ENCODE measurements around the gene NTRK3.

DNA sequence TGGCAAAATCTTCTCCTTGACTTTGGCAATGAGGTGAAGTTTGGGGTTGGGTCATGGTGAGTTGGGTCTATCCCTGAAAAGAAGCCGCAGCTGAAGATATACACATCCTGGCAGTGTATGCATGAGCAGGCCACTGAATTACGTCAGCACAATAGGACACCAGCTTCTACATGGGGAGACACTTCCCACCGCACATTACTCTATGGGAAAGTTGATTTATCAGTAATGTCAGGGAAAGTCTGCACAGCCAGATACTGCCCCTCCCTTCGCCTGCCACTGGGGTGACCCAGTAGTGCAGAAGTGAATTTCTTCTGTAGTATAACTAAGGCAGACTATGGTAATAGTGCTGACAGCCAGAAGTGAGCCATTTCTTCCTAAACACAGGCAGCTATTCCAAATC, 245.0 kb downstream of the NTRK3 start:
- TF ChIP-seq, protein P1, sequence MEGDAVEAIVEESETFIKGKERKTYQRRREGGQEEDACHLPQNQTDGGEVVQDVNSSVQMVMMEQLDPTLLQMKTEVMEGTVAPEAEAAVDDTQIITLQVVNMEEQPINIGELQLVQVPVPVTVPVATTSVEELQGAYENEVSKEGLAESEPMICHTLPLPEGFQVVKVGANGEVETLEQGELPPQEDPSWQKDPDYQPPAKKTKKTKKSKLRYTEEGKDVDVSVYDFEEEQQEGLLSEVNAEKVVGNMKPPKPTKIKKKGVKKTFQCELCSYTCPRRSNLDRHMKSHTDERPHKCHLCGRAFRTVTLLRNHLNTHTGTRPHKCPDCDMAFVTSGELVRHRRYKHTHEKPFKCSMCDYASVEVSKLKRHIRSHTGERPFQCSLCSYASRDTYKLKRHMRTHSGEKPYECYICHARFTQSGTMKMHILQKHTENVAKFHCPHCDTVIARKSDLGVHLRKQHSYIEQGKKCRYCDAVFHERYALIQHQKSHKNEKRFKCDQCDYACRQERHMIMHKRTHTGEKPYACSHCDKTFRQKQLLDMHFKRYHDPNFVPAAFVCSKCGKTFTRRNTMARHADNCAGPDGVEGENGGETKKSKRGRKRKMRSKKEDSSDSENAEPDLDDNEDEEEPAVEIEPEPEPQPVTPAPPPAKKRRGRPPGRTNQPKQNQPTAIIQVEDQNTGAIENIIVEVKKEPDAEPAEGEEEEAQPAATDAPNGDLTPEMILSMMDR (IDR thresholded peaks at IDR 0.05; ENCODE audit: low read depth, low read length), result no peak
- no peak for TF ChIP-seq EZH2phosphoT487 (IDR thresholded peaks at IDR 0.05; ENCODE audit: low read depth)
